WTC11 (cell line): ENCODE results near the gene RPL23. TPM values are rescaled to one million over a fixed set of nuclear protein-coding genes. Genes with fewer than 3 reads are reported as not detected.

Experiments used
- ARID4B ChIP-seq: sonication (generic); formaldehyde crosslinking; IDR thresholded peaks from 2 replicates; pipeline ENCODE4 v1.8.0; 2023; ENCODE audit warnings: missing genetic modification reagents, mild to moderate bottlenecking, borderline replicate concordance
- CDX4 ChIP-seq: fragments of 250-450 bp; sonication (Bioruptor Pico); IDR thresholded peaks from 2 replicates; pipeline ENCODE4 v1.9.0; 2021; ENCODE audit warnings: moderate library complexity, mild to moderate bottlenecking, inconsistent platforms, borderline replicate concordance
- CREM ChIP-seq: sonication (generic); formaldehyde crosslinking; IDR thresholded peaks from 2 replicates; pipeline ENCODE4 v1.8.1; 2022; ENCODE audit warnings: mild to moderate bottlenecking, missing genetic modification reagents, moderate library complexity
- E2F1 ChIP-seq: sonication (generic); formaldehyde crosslinking; IDR thresholded peaks from 2 replicates; pipeline ENCODE4 v1.8.0; 2022; ENCODE audit warnings: mild to moderate bottlenecking, missing genetic modification reagents
- ETV6 ChIP-seq: sonication (generic); formaldehyde crosslinking; IDR thresholded peaks from 2 replicates; pipeline ENCODE4 v1.8.1; 2022; ENCODE audit warnings: mild to moderate bottlenecking, missing genetic modification reagents
- FOXP1 ChIP-seq: sonication (generic); formaldehyde crosslinking; IDR thresholded peaks from 2 replicates; pipeline ENCODE4 v1.8.0; 2022; ENCODE audit warnings: missing genetic modification reagents, mild to moderate bottlenecking, moderate library complexity, borderline replicate concordance
- FOXP4 ChIP-seq: sonication (generic); formaldehyde crosslinking; IDR thresholded peaks from 2 replicates; pipeline ENCODE4 v1.8.0; 2022; ENCODE audit warnings: mild to moderate bottlenecking, missing genetic modification reagents
- HMGA2 ChIP-seq: fragments of 250-450 bp; sonication (Bioruptor Pico); IDR thresholded peaks from 2 replicates; pipeline ENCODE4 v1.4.0; 2021; ENCODE audit warnings: mild to moderate bottlenecking, moderate library complexity
- KAT7 ChIP-seq: sonication (generic); formaldehyde crosslinking; IDR thresholded peaks from 2 replicates; pipeline ENCODE4 v1.8.1; 2023; ENCODE audit warnings: missing genetic modification reagents, mild to moderate bottlenecking, borderline replicate concordance
- MAX ChIP-seq: sonication (generic); formaldehyde crosslinking; IDR thresholded peaks from 2 replicates; pipeline ENCODE4 v1.8.0; 2022; ENCODE audit warnings: mild to moderate bottlenecking, missing genetic modification reagents
- TEAD1 ChIP-seq: sonication (generic); formaldehyde crosslinking; IDR thresholded peaks from 2 replicates; pipeline ENCODE4 v1.8.0; 2022; ENCODE audit warnings: mild to moderate bottlenecking, missing genetic modification reagents
- USF1 ChIP-seq: sonication (generic); formaldehyde crosslinking; IDR thresholded peaks from 2 replicates; pipeline ENCODE4 v1.8.0; 2022; ENCODE audit warnings: mild to moderate bottlenecking, missing genetic modification reagents
- ZNF317 ChIP-seq: sonication (generic); formaldehyde crosslinking; IDR thresholded peaks from 2 replicates; pipeline ENCODE4 v1.8.1; 2023; ENCODE audit warnings: low read depth, mild to moderate bottlenecking, moderate library complexity, missing genetic modification reagents, borderline replicate concordance
- ZNF532 ChIP-seq: fragments of 250-450 bp; sonication (Bioruptor Pico); IDR thresholded peaks from 2 replicates; pipeline ENCODE4 v1.9.0; 2021; ENCODE audit warnings: mild to moderate bottlenecking, borderline replicate concordance
- total RNA-seq: library from RNA; stranded (reverse); gene quantifications from 3 replicates; pipeline ENCODE4 v1.2.3, GENCODE V29; 2021

The RPL23 gene
- total RNA-seq, 1 experiment from 2014 or later: 1,832 TPM

GRCh38 chr17:38824899-38825761 lies 28.4 kb downstream of the RPL23 start, which contains the start of gene CWC25 (continued):
- TF ChIP-seq ZNF532 (CRISPR knock-in tag) (no peak), FOXP1 (CRISPR knock-in tag) (peak; percentile 72; the same call in 1 of the 2 replicates), E2F1 (no peak), ARID4B (CRISPR knock-in tag) (peak; percentile 82; the same call in 1 of the 2 replicates), USF1 (CRISPR knock-in tag) (peak; percentile 65; the same call in 1 of the 2 replicates), TEAD1 (CRISPR knock-in tag) (peak; percentile 83), KAT7 (CRISPR knock-in tag) (no peak), FOXP4 (CRISPR knock-in tag) (peak; percentile 78), HMGA2 (no peak), ZNF317 (CRISPR knock-in tag) (no peak), CDX4 (no peak), ETV6 (CRISPR knock-in tag) (peak; percentile 90), CREM (CRISPR knock-in tag) (peak; percentile 100), MAX (peak; percentile 90)
